NCI-H345 (cell line): ENCODE measurements around the gene DAB1.

Source experiments
- DNase-seq: peaks from one replicate; lab custom pipeline; 2025; lab: John Stamatoyannopoulos, UW

Gene DAB1

DNA sequence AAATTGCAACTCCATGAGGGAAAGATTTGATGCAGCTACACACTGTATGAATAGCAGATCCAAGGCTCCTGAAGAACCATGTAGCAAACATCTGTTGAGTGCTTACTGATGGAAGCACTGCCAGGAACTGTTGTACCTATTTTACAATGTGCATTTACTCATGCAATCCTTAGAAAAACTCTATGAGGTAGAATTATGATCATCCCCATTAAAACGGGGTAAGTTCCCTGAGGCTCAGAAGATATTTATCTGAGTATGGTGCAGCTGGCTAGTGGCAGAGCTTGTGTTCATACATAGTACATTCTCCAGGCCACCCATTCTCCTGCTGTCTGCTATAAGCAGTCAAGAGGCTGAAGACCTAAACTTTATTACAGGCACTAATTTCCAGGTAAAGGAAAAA is 403.6 kb downstream of the DAB1 start:
- DNase-seq: no peak

DNA sequence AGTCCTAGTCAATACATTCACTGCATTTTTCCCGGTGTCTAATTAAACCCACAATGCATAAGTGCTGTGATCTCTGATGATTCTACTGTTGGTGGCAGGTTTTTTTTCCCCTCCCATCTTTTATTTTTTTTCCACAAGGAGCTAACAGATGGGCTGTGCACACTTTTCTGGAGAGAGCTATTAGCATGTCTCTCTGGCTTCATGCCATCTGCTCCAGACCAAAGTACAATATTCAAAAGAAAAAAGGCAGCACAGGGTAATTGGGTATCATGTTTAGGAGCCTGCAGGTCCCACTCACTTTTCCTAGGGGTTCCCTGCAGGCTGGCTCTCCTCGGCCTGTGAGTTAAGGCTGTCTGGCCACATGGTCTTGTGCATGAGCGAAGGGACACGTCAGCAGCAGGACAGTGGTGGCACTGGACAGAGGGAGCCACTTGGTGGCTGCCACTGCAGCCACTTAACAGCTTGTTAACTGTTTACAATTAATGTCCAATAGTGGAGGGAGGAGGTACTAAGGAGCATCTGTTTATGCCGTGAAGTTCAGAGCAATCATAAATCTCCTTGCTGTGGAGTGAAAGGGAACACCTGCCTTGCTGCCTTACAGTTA is 404.5 kb downstream of the DAB1 start:
- DNase-seq: peak; percentile 44

DNA sequence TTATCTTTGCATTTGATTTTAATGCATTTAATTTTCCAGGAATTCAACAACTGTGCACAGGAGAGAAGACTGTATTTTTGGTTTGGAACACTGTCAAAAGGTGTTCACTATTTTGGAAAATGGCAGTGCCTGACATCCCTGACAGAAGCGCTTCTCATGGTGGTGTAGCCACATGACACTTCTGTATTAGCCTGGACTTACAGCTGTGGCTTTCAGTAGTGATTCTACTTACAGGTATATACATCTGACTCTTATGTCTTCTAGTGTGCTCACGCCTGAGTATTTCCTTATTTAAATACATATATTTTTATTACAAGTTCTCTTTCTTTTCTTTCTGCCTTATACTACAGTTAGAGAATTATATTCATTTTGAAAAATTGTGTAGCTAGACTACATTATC is 405.7 kb downstream of the DAB1 start:
- DNase-seq: no peak

DNA sequence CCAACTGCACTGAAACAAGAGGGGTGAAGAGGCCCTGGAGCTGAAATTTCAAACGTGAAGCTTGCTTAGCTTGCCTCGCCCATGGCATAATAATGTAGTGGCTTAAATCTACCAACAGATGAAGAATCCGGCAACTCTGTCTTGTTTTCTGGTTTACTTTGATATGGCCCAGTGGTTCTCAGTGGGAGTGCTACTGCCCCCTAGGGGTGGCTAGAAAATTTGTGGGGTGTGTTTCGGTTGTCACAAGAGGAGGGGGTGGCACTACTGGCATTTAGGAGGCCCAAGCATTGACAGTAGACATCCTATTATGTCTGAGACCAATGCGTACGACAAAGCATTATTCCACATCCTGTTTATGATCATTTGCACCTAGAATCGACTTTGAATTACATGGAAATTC is 406.1 kb downstream of the DAB1 start:
- no peak for DNase-seq

DNA sequence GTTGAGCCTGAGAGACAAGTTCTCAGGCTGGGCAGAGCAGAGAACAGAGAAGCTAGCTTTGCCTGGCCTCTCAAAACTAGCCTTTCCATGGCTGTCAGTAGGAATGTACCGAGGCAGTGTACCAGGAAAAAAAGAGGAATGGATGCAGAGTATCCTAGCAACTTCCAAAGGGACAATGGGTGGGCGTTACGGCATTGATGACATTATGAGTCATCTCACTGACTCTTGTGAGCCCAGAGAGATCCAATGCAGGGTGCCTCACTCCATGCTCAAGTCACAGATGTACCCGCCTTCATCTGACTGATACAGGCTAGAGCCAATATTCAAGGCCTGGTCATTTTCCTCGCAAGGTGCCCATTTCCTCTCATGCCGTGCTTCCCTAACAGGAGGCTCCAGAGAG is 406.7 kb downstream of the DAB1 start:
- DNase-seq: peak; percentile 46

DNA sequence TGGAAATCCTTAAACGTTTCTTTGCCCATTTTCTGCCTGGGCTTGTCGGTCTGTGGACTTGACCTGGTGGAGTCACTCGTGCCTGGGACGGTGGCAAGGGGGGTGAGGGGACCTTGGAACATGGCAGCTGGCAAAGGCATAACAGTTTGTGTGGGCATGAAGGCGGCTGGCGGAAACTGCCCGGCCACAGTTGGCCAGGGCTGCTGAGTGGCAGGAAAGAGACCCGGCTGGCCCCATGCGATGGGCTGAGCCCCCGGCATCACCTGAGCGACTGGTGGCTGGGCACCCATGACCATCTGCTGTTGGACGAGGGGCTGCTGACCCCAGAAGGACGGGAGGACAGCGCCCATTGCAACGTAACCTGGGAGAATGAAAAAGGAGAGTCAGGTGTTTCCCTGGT is 408.8 kb downstream of the DAB1 start:
- DNase-seq: no peak

DNA sequence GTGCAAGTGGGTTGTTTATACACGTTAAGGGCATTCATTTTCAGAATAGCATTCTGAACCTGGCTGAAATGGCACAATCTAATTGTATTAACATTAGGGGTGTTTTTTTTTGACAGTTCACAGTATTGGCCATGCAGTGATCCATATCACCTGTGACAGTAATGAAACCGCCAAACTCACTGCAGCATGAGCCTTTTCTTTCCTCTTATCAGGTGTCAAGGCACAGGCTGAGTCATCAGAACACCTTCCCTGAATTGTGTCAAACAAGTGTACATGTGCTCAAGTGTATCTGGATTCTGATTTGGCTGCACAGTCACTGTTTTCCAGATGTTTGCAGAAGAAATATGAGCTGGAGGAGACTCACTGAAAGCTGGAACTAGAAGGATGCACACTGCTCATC is 410.3 kb downstream of the DAB1 start:
- no peak for DNase-seq

DNA sequence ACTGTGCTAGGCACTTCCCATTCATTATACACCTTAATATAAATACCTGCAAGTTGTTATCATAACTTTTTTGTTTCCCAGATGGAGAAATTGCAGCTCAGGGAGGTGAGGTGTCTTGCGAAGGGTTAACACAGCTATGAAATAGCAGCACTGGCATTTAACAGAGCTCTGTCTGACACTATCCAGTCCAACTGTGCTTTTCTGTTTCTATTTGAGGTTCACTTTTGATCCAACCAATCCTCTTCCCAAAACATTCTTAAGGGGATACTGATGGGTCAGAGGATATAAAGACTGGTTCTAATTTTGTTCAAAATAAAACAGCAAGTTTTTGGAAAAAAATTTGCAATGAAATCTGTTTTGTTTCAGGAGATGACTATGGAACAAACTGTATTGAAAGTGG is 411.5 kb downstream of the DAB1 start:
- no peak for DNase-seq

DNA sequence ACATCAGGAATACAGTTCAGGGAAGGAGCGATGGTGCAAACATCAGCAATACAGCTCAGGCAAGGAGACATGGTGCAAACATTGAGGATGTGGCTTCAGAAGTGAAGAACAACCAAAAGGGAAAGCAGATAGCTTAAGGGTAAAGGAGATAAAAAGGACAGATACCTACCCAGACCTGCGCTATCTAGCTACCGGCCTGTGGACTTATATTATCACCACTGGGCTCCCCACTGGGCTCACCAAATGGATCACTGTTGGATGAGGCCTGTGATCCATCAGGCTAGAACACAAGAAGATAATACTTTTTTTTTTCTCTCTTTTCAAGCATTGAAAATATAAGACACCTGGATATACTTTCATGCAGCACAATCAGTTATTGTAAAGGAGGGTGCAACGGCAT is 413.3 kb downstream of the DAB1 start:
- DNase-seq: no peak

DNA sequence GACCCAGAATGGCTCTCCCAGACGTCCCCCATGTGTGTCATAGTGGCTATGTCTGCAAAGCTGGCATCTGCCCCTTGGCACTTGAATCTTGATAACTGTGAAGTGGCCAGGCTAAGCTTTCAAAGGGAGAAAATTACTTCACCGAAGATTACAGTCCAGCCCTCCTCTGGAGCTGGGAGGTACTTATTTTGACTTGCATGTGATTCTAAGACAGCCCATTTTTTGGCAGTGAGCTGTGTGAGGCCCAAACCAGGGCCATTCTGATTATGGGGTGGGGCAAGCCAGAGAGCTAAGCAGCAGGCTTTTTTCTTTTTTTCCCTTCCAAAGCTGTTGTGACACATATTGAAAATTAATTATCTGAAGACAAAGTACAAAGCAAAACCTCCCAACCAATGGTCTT is 415.9 kb downstream of the DAB1 start:
- no peak for DNase-seq

DNA sequence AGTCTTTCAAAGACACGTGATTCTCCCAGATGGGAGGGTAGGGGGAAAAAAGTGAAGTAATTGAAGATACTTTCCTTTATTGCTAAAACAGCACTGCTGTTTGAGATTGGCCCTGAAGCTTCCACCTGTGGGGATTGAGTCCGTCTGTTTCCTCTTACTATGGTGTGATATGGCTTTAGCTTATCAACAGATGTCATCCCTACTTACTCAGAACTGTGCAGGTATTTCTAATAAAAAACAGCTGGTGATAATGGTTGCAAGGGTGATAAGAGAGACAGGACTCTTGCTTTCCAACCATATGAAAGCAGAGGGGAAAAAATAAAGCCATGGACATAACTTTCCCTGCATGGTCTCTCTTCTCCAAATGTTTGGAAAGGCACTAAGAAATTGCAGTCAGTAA is 416.4 kb downstream of the DAB1 start:
- no peak for DNase-seq

DNA sequence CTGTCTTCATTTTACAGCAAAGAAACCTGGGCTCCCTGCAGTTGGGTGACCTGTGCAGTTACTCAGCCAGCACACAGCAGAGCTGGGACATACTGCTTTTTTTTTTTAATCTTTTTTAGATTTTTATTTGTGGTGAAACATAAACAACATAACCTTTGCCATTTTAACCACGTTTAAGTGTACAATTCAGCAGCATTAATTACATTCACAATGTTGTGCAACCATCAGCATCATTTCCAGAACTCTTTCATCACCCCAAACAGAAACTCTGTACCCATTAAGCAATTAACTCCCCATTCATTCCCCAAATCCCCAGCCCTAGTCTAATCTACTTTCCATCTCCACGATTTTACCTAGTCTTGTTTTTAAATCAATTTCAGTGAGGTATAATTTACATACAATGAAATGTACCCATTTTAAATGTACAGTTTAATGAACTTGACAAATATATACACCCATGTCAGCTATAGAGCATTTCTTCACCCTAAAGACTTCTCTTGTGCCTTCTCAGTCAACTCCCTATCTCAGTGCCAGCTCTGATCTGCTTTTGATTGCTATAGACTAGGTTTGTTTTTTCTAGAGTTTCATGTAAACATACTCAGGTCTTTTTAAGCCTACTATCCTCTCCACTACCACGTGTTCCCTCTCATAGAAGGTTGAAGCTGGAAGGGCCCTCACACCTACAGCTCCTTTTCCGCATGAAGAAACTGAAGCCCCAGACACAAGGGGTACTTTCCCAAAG is 420.3 kb downstream of the DAB1 start:
- no peak for DNase-seq

DNA sequence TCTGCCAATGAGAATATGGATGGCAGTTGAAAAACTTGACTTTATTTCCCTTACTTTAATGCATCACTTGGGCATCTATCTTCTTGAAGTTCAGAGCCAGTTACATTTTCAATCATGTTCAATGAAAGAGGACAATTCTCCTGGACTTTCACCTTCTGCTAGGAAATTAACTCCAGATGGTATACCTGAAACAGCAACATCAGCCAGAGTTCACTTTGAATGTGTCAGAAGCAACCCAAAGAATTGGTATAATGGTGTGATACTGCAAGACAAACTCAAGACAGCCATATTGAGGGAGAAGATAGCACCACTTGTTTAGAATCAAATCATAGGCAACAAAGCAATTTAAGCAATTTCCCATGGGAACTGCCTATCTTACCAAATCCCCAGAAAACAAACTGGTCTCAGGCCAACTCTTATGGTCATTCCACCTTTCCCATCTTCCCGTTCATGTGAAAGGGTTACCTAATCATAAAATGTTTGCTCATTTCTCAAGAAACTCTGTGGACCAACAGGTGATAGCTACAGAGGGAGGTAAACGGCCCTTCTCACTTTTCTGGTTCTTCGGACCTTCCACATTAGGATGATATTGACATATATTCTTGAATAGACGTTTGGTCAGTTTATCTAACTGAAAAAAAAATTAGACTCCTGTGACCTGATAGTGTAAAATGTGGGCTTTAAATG is 428.3 kb downstream of the DAB1 start:
- no peak for DNase-seq

DNA sequence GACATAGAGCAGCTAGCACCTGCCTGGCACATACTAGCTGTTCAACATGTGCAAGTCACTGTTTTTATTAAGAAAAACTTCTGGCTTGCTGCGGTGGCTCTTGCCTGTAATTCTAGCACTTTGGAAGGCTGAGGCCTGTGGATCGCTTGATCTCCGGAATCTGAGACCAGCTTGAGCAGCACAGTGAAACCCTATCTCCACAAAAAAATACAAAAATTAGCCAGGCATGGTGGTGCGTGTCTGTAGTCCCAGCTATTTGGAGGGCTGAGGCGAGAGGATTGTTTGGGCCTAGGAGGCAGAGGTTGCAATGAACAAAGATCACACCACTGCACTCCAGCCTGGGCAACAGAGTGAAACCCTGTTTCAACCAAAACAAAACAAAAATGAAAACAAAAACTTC is 430.4 kb downstream of the DAB1 start:
- DNase-seq: no peak

DNA sequence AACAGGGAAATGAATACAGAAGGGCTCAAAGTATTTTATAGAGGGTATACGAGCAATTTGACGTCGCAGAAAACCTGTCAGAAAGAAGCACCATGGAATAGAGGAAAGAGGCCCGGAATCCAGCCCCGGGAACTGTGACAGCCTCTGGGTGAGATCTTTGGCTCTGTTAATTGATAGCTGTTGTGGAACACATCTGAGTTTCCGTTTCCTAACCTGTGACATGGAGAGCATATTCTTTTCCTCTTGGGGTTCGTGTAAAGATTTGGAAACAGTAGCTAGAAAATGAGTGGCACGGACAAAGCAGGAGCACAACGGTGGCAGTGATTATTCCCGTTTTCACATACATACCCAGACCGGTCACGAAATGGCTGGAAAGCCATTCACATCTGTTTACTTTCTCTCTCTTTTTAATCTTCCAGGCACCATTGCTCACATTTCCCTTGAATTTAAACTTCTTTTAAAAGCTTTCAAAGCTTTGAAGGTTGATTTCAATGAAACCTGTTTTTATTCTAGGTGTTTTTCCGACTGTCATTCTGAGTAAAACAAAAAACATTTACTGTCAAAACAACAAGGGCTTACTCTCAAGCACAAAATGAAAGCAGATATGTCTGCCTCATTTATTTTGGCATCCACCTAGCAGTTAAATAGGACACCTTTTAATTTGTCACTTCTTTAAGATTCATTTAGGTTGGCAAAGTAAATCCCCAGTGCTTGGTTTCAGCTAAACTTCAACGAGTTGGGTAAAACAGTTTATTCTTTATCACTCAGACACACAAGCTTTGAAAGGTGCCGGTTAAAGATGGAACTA is 431.3 kb downstream of the DAB1 start:
- DNase-seq: no peak

DNA sequence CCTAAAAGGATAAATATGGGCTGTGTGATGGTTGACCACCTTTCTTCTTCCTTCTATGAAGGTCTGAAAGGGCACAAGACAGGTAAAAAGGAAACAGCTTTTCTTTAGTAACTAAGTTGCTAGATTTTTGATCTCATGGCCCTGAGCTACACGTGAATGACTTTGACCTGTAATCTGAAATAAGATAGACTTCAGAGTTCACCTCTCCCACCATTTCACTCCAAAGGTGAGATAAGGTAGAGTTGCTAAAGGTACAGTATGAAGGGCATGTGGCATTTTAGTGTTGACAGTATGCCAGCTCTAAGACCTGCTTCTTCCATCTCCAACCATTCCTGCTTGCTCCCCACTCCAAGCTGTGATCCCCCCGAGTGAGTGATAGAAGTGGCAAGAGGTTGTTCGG is 432.3 kb downstream of the DAB1 start:
- no peak for DNase-seq

DNA sequence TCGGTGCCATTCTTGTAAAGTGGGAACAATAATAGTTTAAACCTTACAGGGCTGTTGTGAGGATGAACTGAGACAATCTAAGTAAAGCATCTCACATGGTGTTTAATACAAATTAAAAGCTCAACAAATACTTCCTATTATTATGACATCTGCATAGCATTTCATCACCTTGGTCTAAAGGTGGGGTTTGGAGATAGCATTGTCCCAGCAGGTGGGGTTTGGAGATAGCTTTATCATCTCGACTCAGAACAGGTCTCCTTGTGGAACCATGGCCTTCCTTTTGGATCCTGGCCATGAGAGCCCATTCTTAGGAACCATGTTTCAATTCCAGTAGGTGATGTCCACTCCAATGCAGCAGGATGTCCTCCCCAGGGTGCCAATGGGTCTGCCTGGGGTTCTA is 437.5 kb downstream of the DAB1 start:
- DNase-seq: no peak

DNA sequence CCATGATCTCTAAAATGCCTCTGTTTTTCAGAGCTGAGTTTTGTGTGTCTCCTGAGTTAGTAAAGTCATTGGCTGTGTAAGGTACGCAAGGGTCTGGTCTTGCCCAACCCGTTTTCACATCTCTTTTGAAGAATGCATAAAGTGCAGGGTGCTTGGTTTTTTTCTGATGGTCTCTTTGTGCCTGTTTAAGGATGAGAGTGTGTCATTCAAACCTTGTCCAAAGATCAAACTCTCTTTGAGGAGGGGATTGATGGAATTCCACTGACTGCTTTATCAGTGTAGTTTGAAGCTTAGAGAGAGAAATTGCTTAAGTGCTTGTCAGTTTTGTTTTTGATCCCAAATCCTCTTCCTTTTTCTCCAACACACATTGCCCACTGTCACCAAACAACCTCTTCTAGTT is 438.0 kb downstream of the DAB1 start:
- DNase-seq: no peak

DNA sequence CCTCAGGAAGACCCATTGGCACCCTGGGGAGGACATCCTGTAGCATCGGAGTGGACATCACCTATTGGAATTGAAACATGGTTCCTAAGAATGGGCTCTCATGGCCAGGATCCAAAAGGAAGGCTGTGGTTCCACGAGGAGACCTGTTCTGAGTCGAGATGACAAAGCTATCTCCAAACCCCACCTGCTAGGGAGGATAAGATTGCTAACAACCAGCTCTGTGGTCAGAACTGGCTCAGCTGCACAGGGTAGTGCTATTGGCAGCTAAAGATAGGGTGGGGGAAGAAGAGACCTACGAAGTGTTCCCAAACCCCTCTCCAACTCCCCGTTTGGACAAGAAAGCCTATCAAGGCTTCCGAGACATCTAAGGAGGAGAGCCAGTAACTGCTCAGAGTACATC is 440.4 kb downstream of the DAB1 start:
- no peak for DNase-seq

DNA sequence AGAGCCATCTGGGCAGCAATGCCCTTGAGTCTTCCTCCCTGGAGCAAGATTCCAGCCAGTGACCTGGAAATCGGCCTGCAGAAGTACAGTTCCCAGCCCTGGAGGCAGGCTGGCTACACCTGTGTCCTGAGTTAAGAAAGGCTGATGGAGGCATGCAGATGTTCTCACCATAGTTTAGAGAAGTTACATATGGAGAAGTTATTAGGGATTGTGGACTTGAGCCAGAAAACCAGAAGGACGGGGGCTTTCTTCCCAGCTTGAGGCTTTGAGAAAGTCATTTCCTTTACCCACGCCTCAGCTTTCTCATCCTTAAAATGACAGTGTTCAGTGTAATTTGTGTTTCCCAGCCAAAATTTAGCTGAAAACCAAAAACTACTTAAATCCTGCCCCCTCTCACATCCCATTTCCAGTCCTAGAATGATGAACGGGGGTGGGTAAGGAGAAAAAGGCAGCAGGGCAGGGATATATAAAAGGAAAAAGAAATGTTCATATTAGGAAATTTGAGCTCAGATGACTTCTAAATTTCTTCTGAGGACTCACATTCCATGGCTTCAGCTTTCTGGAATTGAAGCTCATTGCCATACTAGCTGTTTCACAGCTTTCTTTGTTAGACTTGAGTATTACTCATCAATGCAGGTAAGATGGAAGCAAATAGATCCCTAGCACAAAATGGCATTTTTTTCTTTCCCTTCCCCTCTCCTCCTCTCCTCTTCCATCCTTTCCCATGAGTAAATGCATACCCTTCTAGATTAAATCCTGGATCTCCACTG is 443.7 kb downstream of the DAB1 start:
- no peak for DNase-seq

DNA sequence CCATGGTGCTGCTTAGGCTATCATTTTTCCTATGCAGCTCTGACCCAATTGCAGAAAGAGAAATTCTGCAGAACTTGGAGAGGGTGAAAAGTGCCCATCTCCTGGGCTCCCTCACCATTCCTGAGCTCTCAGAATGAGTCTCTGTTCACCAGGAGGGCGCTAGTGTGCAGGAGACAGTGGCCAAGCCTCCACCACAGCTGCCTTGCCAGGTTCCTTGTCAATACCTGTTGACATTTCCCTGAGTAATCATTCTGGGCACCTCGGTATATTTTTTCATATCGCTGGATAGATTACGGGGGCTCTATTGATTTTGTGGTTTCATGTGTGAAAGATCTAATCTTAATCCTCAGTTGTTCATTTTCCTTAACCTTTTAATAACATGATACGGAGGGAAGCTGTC is 445.0 kb downstream of the DAB1 start:
- no peak for DNase-seq

DNA sequence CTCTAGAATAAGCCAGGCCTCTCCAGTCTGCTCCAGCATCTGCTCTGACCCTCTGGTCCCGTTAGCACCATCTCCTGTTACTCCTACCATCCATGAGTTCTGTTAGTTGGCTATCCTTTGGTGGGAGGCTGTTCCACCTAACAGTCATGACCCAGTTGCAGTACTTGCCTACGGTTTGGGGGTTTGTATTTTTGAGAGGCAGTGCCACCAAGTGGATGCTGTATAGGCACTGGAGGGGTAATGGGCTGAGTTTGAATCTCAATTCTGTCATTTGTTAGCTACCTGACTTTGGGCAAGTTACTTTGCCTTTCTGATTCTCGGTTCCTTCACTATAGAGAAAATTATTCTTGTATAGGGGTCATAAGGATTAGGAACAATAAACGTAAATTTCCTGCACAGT is 445.9 kb downstream of the DAB1 start:
- DNase-seq: no peak
